ENCODE results near the gene SPOP.
A peak's percentile ranks its signal among the peaks of the same experiment; 100 is the strongest.
"Not testable (repeated sequence)": the region's sequence is repeated elsewhere in the genome, so short reads cannot be mapped to it uniquely, and the experiment has no call there.

SPOP gene

GRCh38 chr17:49677933-49678847 is at the start of gene SPOP:
Gene SPOP, minus strand, starts transcription at chr17:49678097. Its CDS starts 55,287 bp downstream, at chr17:49622810.
- DNase-seq: peak; percentile 100

GRCh38 chr17:49727380-49727779 is 49.5 kb upstream of the SPOP start:
- no peak for DNase-seq

DNA sequence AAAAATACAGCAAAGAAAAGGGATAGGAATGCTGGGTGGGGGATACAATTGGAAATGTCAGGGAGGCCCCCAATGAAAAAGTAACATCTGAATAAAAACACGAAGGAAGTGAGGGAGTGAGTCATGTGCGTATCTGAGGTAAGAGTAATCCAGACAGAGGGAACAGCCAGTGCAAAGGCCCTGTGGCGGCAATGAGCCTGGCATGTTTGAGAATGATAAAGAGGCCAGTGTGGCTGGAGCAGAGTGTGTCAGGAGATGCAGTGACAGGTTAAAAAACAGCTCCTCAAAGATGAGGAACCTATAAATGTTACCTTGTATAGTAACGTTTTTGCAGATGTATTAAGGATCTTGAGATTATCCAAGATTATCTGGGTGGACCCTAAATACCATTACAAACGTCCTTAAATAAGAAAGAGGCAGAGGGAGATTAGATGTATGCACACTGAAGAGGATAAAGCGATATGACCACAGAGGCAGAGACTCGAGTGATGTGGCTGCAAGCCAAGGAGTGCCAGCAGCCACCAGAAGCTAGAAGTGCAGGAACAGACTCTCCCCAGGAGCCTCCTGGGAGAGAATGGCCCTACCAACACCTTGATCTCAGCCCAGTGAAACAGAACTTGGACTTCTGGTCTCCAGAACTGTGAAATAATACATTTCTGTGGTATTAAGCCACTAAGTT is 47.7 kb upstream of the SPOP start:
- no peak for DNase-seq

DNA sequence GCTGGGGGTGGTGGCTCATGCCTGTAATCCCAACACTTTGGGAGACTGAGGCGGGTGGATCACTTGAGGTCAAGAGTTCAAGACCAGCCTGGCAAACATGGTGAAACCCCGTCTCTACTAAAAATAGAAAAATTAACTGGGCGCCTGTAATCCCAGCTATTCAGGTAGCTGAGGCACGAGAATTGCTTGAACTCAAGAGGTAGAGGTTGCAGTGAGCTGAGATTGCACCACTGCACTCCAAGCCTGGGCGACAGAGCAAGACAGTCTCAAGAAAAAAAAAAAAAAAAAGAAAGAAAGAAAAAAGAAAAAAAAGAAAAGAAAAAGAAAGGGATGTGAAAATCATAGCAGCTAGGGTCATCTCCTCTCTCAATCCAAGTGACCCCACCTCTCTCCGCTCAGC is 46.7 kb upstream of the SPOP start:
- DNase-seq: not testable (repeated sequence)

DNA sequence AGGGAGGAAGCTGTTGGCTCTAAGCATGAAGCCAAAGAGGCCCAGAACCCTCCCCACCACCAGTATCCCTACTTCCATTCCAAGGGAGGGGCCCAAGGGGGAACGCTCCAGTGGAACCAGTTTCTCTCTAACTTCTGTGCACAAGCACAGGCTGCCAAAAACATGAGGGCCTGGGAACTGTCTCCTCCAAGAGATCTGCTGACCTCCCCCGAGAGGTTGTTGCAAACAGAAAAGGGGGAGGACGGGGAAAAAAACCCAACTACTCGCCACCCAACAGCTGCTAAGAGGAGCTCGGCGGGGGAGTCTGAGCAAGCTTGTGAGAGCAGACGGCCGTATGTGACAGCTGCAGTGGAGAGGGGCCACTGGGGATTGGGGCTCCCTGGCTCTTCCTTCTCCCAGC is 45.5 kb upstream of the SPOP start:
- no peak for DNase-seq

GRCh38 chr17:49722066-49722465 is 44.2 kb upstream of the SPOP start:
- no peak for DNase-seq

- no peak for DNase-seq
These were observed 39.5 kb upstream of the SPOP start for GRCh38 chr17:49717371-49717861.

DNA sequence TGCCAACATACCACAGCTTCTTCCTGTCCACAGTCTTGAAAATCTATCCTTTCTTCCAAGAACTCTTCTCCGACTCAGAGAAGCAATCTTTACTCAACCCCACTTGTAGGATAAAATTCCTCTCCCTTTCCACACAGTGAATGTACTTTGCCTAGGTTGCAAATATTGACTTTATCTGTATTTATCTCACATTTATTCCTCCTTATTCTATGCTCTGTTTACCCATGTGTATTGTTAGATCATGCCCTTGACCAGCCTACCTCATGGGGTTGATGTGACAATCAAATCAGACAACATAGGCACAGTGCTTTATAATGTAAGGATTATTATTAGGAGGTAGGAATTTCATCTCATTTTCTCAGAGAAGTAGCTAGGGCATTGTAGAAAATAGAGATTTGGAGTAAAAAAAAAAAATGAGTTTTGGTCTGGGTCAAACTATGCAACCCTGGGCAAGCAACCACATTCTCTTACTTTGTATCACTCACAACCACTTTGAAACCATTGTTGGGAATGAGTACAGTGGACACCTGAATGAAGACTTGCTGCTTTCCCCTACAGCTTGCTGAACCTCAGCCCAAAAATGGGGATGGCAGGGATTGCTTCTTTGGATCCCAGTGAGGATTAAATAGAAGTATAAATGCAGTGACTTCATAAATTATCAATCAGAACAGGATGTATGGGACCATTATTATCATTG is 38.9 kb upstream of the SPOP start:
- no peak for DNase-seq

GRCh38 chr17:49715717-49716279 is 37.9 kb upstream of the SPOP start:
- no peak for DNase-seq

DNA sequence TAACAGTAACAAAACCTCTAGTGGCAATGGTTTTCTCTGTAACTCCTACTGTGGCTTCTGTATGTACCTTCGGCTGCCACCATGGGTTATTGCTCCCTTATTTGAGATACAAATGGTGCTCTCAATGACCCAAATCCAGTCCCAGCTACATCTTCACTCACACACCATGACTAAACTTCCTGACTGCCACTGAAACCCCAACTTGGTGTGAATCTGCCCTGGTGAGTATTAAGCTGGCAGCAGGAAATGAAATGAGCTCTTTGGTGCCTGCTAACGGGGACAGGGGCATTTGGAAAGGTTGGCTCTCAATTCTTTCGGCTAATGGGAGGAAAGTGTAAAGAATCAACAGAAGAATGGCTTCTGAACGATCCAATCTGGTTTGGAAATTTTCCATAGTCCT is 37.3 kb upstream of the SPOP start:
- DNase-seq: no peak

DNA sequence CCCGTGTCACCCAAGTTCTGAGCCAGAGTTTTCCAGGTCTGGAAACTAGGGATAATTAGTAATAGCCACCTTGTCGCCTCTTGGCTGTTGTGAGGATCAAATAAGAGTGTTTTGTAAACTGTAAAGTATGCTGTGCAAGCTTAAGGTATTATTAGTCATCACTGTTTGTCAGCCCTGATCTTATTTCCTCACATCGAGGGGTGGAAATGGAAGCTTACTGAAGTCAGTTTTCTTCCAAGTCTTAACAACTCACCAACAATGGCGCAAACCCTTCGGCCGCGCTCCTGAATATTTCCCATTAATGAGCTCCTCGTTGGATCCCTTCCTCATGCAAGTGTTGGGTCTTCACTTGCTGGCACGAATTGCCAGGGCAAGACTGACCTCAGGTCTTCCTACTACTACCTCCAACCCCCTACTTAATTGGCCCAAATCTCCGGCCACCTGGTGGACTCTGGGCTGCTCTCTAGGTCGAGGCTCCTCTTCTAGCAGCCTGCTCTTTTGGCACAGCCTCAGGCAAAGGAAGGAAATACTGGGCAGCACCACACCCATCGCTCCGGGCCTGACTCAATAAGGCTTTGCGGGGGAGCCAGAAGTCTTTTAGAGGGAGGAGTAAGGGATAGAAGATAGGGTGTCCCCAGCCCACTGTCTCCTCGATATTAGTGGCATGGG is 30.8 kb upstream of the SPOP start:
- DNase-seq: no peak

- DNase-seq: peak; percentile 99
These were observed 30.0 kb upstream of the SPOP start, which contains the start of gene SLC35B1 for GRCh38 chr17:49707608-49708514. Gene SLC35B1, minus strand, starts transcription at chr17:49707964. Its CDS starts 131 bp downstream, at chr17:49707833.

- peak; percentile 9 for DNase-seq
These were observed 29.3 kb upstream of the SPOP start for GRCh38 chr17:49707246-49707607.

GRCh38 chr17:49705254-49705653 is 27.4 kb upstream of the SPOP start:
- DNase-seq: no peak

GRCh38 chr17:49703557-49704277 is 25.8 kb upstream of the SPOP start:
- DNase-seq: peak; percentile 33

GRCh38 chr17:49700960-49701359 is 23.1 kb upstream of the SPOP start:
- DNase-seq: no peak

- DNase-seq: no peak
These were observed 22.2 kb upstream of the SPOP start for GRCh38 chr17:49699966-49700575.

GRCh38 chr17:49698005-49698404 is 20.1 kb upstream of the SPOP start:
- DNase-seq: no peak

DNA sequence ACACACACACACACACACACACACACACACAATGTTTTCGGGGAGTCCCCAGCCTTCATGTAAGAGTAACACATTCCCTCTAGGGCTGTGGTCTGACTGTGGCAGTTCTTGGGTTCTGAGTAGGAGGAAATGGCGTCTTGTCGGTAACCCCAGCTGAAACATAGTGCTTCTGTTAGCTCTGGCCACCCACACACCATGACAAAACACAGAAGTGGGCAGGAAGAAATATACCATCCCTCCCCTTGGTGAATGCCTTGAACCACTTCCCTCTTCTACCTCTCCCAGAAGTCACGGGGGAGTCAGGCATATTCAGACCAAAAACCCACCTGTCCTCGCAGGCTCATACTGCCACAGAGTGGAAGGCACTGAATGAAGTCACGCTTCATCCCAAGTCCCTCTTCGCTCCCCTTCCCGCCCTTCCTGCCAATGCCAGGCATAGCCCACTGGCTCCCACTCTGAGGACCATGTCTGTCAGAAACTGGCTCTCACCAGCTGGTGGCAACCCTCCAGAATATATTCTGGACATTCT is 18.4 kb upstream of the SPOP start:
- no peak for DNase-seq

- no peak for DNase-seq
These were observed 17.9 kb upstream of the SPOP start for GRCh38 chr17:49695698-49696232.

Measured in fibroblast of skin of right biceps (primary cell).